PFSK-1 (cell line): ENCODE data around the gene HTRA2.

Source experiments
- POLR2AphosphoS5 ChIP-seq: IDR thresholded peaks from 2 replicates; pipeline ENCODE4 v1.6.1; 2012; ENCODE audit warnings: low read depth, mild to moderate bottlenecking, control low read depth, low read length, moderate library complexity
- REST ChIP-seq, 2 experiments: IDR thresholded peaks; 2 replicates each; pipeline versions ENCODE4 v1.6.1 to v1.8.0; 2011 to 2012; ENCODE audit warnings: low read depth in 2 of 2, low read length in 2 of 2, control low read depth in 1 of 2, inconsistent platforms in 1 of 2, mild to moderate bottlenecking in 1 of 2, moderate library complexity in 1 of 2; ENCODE audit not compliant: insufficient read depth in 1 of 2
- SIN3A ChIP-seq: IDR thresholded peaks from 2 replicates; pipeline ENCODE4 v1.6.1; 2012; ENCODE audit warnings: mild to moderate bottlenecking, low read length, moderate library complexity, borderline replicate concordance; ENCODE audit not compliant: insufficient read depth
- TAF1 ChIP-seq: IDR thresholded peaks from 2 replicates; pipeline ENCODE4 v1.6.1; 2012; ENCODE audit warnings: low read length, control low read depth, borderline replicate concordance; ENCODE audit not compliant: insufficient read depth

GRCh38 chr2:74571058-74571457 lies 41.3 kb downstream of the HTRA2 start:
- TF ChIP-seq SIN3A (no peak), REST (IDR thresholded peaks at IDR 0.05; ENCODE audit: insufficient read depth in 1 of 2, low read depth in 2 of 2, low read length in 2 of 2) (no peak), POLR2AphosphoS5 (no peak), TAF1 (no peak)
